Calu3 (cell line): ENCODE data around the gene SORT1. TPM values are rescaled to one million over a fixed set of nuclear protein-coding genes. Genes with fewer than 3 reads are reported as not detected.
"Not testable (repeated sequence)": the region's sequence is repeated elsewhere in the genome, so short reads cannot be mapped to it uniquely, and the experiment has no call there.

Experiments used
- BruUV-seq: library from RNA; stranded (reverse); fragments of 400-500 nt; replicated peaks from 2 replicates; lab custom pipeline; 2021; lab: Mats Ljungman, UMichigan
- CTCF ChIA-PET: fragments of 300-600 bp; sonication (Branson Sonifier 250); formaldehyde crosslinking; loops from one replicate; lab custom pipeline; 2022; ENCODE audit warnings: antibody characterized with exemption; lab: Charles Lee
- DNase-seq: peaks from one replicate; pipeline ENCODE4 v3.0.0; 2022
- H3K27ac Mint-ChIP-seq: one replicate; pipeline ENCODE4 v1.8.0; 2022; ENCODE audit warnings: mixed read lengths; ENCODE audit not compliant: unreplicated experiment
- H3K27me3 Mint-ChIP-seq: one replicate; pipeline ENCODE4 v1.8.0; 2022; ENCODE audit warnings: mixed read lengths; ENCODE audit not compliant: unreplicated experiment
- H3K36me3 Mint-ChIP-seq: one replicate; pipeline ENCODE4 v1.8.0; 2022; ENCODE audit warnings: mild to moderate bottlenecking, moderate library complexity, mixed read lengths; ENCODE audit not compliant: insufficient read depth, unreplicated experiment
- H3K4me1 Mint-ChIP-seq: one replicate; pipeline ENCODE4 v1.8.0; 2022; ENCODE audit warnings: mild to moderate bottlenecking, low read depth, mixed read lengths; ENCODE audit not compliant: unreplicated experiment
- H3K4me3 Mint-ChIP-seq: one replicate; pipeline ENCODE4 v1.8.0; 2022; ENCODE audit warnings: mild to moderate bottlenecking, low read depth, moderate library complexity, mixed read lengths; ENCODE audit not compliant: unreplicated experiment
- H3K9me3 Mint-ChIP-seq: one replicate; pipeline ENCODE4 v1.8.0; 2022; ENCODE audit warnings: low read depth, mixed read lengths; ENCODE audit not compliant: unreplicated experiment
- CTCF ChIP-seq: fragments of 200-600 bp; IDR thresholded peaks from one replicate; pipeline ENCODE4 v1.8.0; 2022; ENCODE audit warnings: antibody characterized with exemption; ENCODE audit not compliant: unreplicated experiment
- intact Hi-C: fragments of 100-400 bp; cut with micrococcal nuclease; formaldehyde crosslinking; loops from one replicate; pipeline ENCODE4 v1.10.0; 2022; ENCODE audit not compliant: unreplicated experiment
- total RNA-seq: library from RNA; stranded (reverse); gene quantifications from 2 replicates; pipeline ENCODE4 v1.2.3, GENCODE V29; 2022

Gene SORT1
- total RNA-seq, 1 experiment from 2014 or later: 68.2 TPM

- H3K36me3 Mint-ChIP-seq: no peaks in the 10 kb centered on the region
- no peak overlapping the region for H3K4me3 Mint-ChIP-seq
- TF ChIP-seq CTCF: no peak
- intact Hi-C loops: no loop called here
- H3K27me3 Mint-ChIP-seq: no peaks in the 10 kb centered on the region
- DNase-seq: no peak
- CTCF ChIA-PET: interaction anchor here (1.3 kb wide), 1 partner anchor 9 kb away, joined by 3 read pairs; no protein-coding TSS in a partner anchor
- no peaks in the 10 kb centered on the region for H3K9me3 Mint-ChIP-seq
- no peak overlapping the region for H3K27ac Mint-ChIP-seq
- BruUV-seq: no TSS peak
- peaks cover 17% of the 10 kb centered on the region for H3K4me1 Mint-ChIP-seq
These were observed 16.1 kb downstream of the SORT1 start for GRCh38 chr1:109381573-109381972.

- BruUV-seq: no TSS peak
- Mint-ChIP-seq H3K9me3 (no peaks in the 10 kb centered on the region), H3K27me3 (no peaks in the 10 kb centered on the region), H3K4me3 (no peak overlapping the region), H3K4me1 (peaks cover 17% of the 10 kb centered on the region), H3K27ac (no peak overlapping the region), H3K36me3 (no peaks in the 10 kb centered on the region)
- no peak for TF ChIP-seq CTCF
- intact Hi-C loops: no loop called here
- CTCF ChIA-PET: no interaction called here
- DNase-seq: no peak
These were observed 17.8 kb downstream of the SORT1 start for GRCh38 chr1:109379907-109380306.

GRCh38 chr1:109379422-109379821 is 18.3 kb downstream of the SORT1 start:
- TF ChIP-seq CTCF: no peak
- H3K27ac Mint-ChIP-seq: no peak overlapping the region
- H3K36me3 Mint-ChIP-seq: no peaks in the 10 kb centered on the region
- no peaks in the 10 kb centered on the region for H3K27me3 Mint-ChIP-seq
- H3K4me3 Mint-ChIP-seq: no peak overlapping the region
- no TSS peak for BruUV-seq
- peaks cover 15% of the 10 kb centered on the region for H3K4me1 Mint-ChIP-seq
- intact Hi-C loops: no loop called here
- CTCF ChIA-PET: no interaction called here
- no peak for DNase-seq
- H3K9me3 Mint-ChIP-seq: no peaks in the 10 kb centered on the region

GRCh38 chr1:109377698-109378097 is 20.0 kb downstream of the SORT1 start:
- no peak for DNase-seq
- intact Hi-C loops: no loop called here
- Mint-ChIP-seq H3K4me1 (no peaks in the 10 kb centered on the region), H3K4me3 (no peak overlapping the region), H3K27ac (no peak overlapping the region), H3K9me3 (no peaks in the 10 kb centered on the region), H3K36me3 (no peaks in the 10 kb centered on the region), H3K27me3 (no peaks in the 10 kb centered on the region)
- CTCF ChIA-PET: no interaction called here
- TF ChIP-seq CTCF: no peak
- BruUV-seq: no TSS peak

GRCh38 chr1:109373696-109374095 is 24.0 kb downstream of the SORT1 start:
- H3K27me3 Mint-ChIP-seq, H3K36me3 Mint-ChIP-seq, DNase-seq, intact Hi-C loops, H3K9me3 Mint-ChIP-seq, CTCF ChIA-PET, H3K27ac Mint-ChIP-seq, H3K4me3 Mint-ChIP-seq, BruUV-seq, H3K4me1 Mint-ChIP-seq: not testable (repeated sequence)
